Right lobe of liver (tissue), 4 donors: ENCODE results near the gene HOXB3.

ENCODE experiments used
- POLR2A ChIP-seq: fragments of 450-650 bp; IDR thresholded peaks from one replicate; pipeline ENCODE4 v1.6.1; 2017; ENCODE audit warnings: antibody characterized with exemption, mild to moderate bottlenecking
- TF ChIP-seq, protein P1 (sequence below), 4 donors: fragments of 200-600 bp in 3 of 4; fragments of 450-650 bp in 1 of 4; IDR thresholded peaks; one replicate each; pipeline versions ENCODE4 v1.5.1 to v1.8.0; 2016 to 2022; ENCODE audit warnings: antibody characterized with exemption in 4 of 4, mild to moderate bottlenecking in 2 of 4
- donor health status: DM: no; HTN: no; CAD: no.
- donor health status: DM: no; HTN: no; CAD: no.
- donor health status: DM: no; HTN: yes; CAD: no.

- TF ChIP-seq, protein P1, sequence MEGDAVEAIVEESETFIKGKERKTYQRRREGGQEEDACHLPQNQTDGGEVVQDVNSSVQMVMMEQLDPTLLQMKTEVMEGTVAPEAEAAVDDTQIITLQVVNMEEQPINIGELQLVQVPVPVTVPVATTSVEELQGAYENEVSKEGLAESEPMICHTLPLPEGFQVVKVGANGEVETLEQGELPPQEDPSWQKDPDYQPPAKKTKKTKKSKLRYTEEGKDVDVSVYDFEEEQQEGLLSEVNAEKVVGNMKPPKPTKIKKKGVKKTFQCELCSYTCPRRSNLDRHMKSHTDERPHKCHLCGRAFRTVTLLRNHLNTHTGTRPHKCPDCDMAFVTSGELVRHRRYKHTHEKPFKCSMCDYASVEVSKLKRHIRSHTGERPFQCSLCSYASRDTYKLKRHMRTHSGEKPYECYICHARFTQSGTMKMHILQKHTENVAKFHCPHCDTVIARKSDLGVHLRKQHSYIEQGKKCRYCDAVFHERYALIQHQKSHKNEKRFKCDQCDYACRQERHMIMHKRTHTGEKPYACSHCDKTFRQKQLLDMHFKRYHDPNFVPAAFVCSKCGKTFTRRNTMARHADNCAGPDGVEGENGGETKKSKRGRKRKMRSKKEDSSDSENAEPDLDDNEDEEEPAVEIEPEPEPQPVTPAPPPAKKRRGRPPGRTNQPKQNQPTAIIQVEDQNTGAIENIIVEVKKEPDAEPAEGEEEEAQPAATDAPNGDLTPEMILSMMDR (IDR thresholded peaks at IDR 0.05), result no peak
- no peak for TF ChIP-seq POLR2A
These were observed 6.1 kb upstream of the HOXB3 start for GRCh38 chr17:48596000-48596734.
